Suppressor macrophage treated with lipopolysaccharide for 1 hour (primary cell): ENCODE measurements around the gene CASQ1.
A peak's percentile ranks its signal among the peaks of the same experiment; 100 is the strongest.

Experiments
- DNase-seq, 3 donors: peaks; one replicate each; pipeline ENCODE4 v3.0.0-alpha.2; 2020 to 2022

Gene CASQ1

GRCh38 chr1:160168609-160169369 is 21.6 kb upstream of the CASQ1 start:
- DNase-seq, result no peak

- DNase-seq, result peak; percentile 39 to 49 (median 40)
Observed at GRCh38 chr1:160169553-160170399, 20.6 kb upstream of the CASQ1 start.

GRCh38 chr1:160171354-160171753 is 19.0 kb upstream of the CASQ1 start:
- DNase-seq, result no peak

GRCh38 chr1:160171980-160172379 is 18.4 kb upstream of the CASQ1 start:
- no peak for DNase-seq

GRCh38 chr1:160177231-160177630 is 13.1 kb upstream of the CASQ1 start:
- DNase-seq, result peak in 2 of 3 donors; percentile 15 to 30

GRCh38 chr1:160177667-160178066 is 12.7 kb upstream of the CASQ1 start:
- no peak for DNase-seq

- no peak for DNase-seq
Observed at GRCh38 chr1:160178731-160179130, 11.6 kb upstream of the CASQ1 start.

- DNase-seq, result no peak
Observed at GRCh38 chr1:160179336-160179735, 11.0 kb upstream of the CASQ1 start.

GRCh38 chr1:160186246-160186645 is 4.1 kb upstream of the CASQ1 start:
- no peak for DNase-seq

GRCh38 chr1:160186729-160187128 is 3.6 kb upstream of the CASQ1 start:
- no peak for DNase-seq

GRCh38 chr1:160187407-160187806 is 3.0 kb upstream of the CASQ1 start:
- DNase-seq, result no peak

GRCh38 chr1:160188341-160188740 is 2.0 kb upstream of the CASQ1 start:
- no peak for DNase-seq

GRCh38 chr1:160191756-160192155 is 1.4 kb downstream of the CASQ1 start:
- no peak for DNase-seq

- DNase-seq, result no peak
Observed at GRCh38 chr1:160192234-160192633, 1.9 kb downstream of the CASQ1 start.

GRCh38 chr1:160193091-160193819 is 2.9 kb downstream of the CASQ1 start:
- peak; percentile 89 to 96 (median 94) for DNase-seq

GRCh38 chr1:160193832-160194736 is 3.7 kb downstream of the CASQ1 start:
- DNase-seq, result no peak

- no peak for DNase-seq
Observed at GRCh38 chr1:160194737-160195059, 4.3 kb downstream of the CASQ1 start.

- no peak for DNase-seq
Observed at GRCh38 chr1:160196143-160196542, 5.8 kb downstream of the CASQ1 start.

- no peak for DNase-seq
Observed at GRCh38 chr1:160197231-160197630, 6.9 kb downstream of the CASQ1 start.

- peak; percentile 29 to 40 (median 34) for DNase-seq
Observed at GRCh38 chr1:160200786-160201185, 10.4 kb downstream of the CASQ1 start.

GRCh38 chr1:160204526-160205241 is 14.3 kb downstream of the CASQ1 start:
- peak; percentile 92 to 95 (median 93) for DNase-seq
